Stimulated activated CD4-positive, alpha-beta T cell treated with anti-CD3 and anti-CD28 coated beads, TNF-alpha, amount 100 ng/mL, for 24 hours (primary cell): Measurements from ENCODE around the gene EIF3F.

Source experiments
- DNase-seq, 3 experiments: peaks; one replicate each; pipeline ENCODE4 v3.0.0-alpha.2; 2020; ENCODE audit warnings: low read depth in 3 of 3

EIF3F gene, protein sequence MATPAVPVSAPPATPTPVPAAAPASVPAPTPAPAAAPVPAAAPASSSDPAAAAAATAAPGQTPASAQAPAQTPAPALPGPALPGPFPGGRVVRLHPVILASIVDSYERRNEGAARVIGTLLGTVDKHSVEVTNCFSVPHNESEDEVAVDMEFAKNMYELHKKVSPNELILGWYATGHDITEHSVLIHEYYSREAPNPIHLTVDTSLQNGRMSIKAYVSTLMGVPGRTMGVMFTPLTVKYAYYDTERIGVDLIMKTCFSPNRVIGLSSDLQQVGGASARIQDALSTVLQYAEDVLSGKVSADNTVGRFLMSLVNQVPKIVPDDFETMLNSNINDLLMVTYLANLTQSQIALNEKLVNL

DNA sequence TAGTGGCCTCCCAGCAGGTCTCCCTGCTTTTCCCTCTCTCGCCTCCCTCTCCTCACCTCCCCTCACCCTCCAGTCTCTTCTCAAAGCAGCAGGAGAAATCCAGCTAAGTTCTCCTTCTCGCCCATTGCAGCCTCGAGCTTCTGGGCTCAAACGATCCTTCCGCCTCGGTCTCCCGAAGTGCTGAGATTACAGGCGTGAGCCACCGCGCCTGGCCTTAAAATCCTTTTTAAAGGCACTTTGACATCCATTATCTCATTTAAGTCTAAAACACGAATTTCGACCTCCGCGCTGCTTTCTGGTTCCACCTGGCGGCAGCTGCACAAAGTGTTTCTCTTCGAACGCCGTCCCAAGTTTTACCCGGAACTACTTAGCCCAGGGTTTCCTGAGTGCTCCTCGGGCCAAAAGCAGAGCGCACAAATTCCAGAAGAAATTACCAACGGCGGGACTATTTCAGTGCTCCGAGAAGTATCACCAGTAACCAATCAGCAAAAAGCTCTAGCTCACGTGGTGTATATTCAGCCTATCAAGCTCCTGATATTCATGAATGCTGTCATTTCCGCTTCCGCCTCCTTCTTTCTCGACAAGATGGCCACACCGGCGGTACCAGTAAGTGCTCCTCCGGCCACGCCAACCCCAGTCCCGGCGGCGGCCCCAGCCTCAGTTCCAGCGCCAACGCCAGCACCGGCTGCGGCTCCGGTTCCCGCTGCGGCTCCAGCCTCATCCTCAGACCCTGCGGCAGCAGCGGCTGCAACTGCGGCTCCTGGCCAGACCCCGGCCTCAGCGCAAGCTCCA lies at the start of gene EIF3F:
TSS of gene EIF3F (plus strand) at position 570 of the 792 bp plus-strand sequence. CDS start at position 586, 16 bp downstream.
- peak; percentile 73 to 93 (median 82) for DNase-seq

DNA sequence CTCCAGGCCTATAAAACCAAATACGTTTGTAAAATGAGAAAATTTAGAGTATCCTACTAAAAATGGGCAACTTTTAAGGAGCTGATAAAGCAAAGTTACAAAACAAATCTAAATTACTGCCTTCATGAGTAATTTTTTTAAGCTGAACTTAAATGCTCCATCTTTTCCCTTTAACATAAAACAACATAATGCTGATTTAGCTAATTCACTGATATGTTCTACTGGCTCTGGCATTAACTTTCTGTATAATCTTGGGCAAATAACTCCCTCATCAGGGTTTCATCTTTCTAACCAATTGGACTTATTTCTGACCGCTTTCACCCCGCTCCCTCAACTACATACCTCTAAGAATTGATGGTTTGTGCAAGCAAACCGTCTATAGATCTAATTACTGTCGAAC lies 46.0 kb upstream of the EIF3F start:
- no peak for DNase-seq

DNA sequence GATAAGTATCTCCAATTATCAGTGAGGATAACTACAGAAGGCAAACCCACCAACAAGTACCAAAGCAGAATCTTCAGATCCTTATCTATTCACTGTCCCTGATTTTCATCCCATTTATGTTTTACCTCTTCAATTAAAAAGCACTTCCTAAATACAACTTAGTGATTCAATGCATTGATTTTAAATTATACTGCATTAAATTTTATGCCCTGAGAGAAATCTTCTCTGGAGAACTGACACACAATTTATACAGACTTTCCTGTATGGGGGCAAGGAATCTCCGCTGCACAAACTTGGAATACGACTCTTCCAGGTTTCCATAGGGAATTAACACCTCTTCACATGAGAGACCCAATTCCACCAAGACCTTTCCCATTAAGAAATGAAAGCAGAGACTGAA lies 45.5 kb upstream of the EIF3F start, which contains the start of gene OR10A3:
TSS of gene OR10A3 (minus strand) at position 101 of the 400 bp plus-strand sequence. CDS start 2,188 bp downstream, outside the sequence.
- no peak for DNase-seq

DNA sequence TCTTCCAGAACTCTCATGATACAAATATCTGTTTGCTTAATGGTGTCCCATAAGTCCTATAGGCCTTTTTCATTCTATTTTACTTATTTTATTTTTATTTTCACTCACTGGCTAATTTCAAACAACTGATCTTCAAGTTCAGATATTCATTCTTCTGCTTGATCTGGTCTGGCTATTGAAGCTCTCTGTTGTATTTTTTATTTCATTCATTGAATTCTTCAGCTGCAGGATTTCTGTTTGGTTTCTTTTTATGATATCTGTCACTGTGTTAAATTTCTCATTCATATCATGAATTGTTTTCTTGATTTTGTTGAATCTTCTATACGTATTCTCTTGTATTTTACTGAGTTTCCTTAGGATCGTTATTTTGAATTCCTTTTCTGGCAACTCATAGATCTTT lies 43.0 kb upstream of the EIF3F start:
- no peak for DNase-seq

DNA sequence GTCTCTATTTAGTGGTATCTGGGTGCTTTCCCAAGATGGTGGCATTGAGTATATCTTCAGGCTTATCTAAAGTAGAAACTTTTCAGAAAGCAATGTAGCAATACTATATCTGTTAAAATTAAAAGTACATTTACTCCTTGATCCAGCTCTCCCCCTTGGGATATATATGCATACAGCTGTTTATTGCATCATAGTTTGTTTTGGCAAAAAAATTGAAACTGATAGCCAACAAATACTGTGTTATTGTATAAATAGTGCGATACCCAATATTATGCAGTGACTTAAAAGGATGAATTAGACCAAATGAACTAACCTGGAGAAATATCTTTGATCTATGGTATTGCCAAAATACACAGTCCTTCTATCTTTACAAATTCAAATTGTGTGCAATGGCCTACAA lies 37.2 kb upstream of the EIF3F start:
- no peak for DNase-seq

DNA sequence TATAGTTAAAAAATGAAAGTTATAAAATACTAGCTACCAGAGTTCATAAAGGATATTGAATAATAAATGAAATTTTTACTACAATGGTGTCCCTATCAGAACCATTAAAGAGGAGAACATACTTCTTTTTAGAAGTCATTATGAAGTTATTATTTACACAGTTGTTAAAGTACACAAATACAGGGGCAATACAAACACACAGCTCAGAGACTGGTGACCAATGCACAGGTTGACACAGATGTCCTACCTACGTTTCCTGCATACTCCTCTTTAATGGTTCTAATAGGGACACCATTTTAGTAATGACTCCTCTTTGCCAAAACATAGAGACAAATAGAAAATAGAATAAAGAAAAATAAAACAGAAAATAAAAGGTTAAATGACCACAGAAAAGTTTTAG lies 31.9 kb upstream of the EIF3F start:
- DNase-seq, result no peak

DNA sequence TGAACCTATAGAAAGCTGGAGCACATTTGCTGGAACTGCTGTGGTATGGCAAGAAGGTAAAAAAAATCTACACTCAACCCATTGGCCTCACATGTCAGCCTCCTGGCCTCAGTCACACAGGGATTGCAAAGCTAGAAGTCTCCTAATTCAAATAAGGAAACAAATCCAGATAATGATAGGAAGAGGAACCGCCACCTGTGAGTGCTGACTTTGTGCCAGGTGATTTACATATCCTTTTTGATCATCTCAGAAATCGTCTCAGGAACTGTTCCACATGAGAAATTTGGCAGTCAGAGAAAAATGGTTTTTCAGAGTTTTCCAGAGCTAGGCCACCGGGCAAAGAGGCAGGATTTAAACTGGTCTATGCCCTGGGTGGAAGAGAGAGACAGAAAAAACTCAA lies 22.9 kb upstream of the EIF3F start:
- DNase-seq, result no peak

DNA sequence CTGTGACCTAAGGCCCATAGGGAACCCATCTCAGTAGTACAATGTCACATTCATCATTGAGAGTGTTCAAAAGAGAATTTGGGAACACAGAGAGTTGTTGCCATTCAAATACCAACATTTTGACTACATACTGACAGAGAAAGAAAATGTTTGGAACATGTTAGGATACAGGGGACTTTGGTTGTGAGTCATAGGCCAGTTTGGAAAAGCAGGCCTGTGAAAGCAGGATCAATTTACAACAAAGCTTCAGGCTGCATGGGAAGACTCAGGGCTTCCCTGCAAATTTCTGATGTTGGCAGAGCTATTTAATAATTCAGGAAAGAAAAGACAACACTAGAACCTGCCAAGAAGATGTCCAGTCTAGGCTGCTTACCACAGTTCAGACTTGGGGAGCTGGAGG lies 22.3 kb upstream of the EIF3F start:
- no peak for DNase-seq

DNA sequence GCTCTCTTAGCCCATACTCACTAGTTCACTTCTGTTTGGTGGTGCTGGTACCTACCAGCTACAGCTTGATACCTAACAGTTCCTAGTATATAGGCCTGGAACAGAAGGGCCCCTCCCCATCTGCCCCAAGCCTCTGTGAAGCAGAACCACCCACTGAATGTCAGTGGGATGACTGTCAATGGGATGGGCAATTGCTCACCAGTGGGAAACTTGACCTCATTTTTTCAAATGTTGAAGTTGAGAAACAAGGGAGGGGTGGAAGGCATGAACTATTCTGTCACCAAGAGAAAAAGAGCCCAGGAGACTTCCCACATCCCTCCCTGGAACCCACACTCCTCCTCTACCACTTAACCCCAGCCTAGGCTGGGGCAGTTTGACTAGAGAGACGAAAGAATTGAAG lies 21.8 kb upstream of the EIF3F start, which contains the start of gene NLRP10:
TSS of gene NLRP10 (minus strand) at position 62 of the 400 bp plus-strand sequence. CDS start 1,952 bp downstream, outside the sequence.
- DNase-seq, result no peak

DNA sequence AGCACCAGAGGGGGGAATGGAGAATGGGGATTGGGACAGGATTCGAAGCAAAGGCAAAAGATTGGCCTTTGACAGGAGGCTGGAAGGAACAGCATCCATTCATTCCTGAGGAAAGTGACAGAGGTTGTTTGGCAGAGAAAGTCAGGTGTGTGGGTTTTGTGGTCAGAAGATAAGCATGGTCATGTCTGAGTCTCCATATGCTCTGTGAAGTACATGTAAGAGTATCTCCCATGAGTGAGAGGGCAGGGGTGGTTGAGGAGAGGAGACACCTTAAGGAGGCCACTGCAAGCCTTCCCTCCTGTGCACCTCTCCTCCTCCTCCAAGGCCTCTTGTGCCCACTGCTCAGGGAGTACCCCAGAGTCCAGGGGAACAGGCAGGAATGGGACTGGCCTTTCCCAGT lies 20.0 kb upstream of the EIF3F start:
- DNase-seq, result no peak

DNA sequence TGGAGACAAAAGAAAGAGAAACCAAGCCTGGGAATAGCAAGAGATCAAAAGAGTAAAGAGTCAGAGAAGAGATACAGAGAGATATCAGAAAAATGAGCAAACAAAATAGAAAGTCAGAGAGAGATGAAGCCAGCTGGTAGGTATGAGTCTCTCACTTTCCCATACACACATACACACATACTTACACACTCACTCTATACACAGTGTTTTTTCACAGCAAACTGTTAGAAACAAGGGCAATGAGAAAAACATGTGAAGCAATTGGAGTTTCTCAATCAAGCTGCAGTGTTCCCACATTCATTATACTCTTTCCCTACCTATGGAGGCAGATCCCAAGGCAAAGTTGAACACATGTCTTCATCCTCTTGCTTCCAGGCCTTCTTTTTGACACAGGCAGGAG lies 19.3 kb upstream of the EIF3F start:
- DNase-seq, result no peak

DNA sequence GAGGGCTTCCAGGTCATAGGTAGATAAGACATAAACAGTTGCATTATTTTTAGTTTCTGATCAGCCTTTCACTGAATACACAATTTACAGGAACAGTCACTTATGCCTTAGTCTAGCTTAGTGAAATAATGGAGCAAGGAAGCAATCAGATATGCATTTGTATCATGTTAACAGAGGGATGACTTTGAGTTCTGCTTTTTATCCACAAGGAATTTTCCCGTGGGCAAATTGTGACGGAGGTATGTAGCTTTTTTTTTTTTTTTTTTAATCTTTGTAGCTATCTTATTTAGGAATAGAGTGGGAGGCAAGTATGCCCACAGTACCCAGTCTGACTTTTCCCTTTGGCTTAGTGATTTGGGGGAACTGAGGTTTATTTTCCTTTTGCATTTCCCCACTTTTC lies 18.5 kb upstream of the EIF3F start:
- no peak for DNase-seq

DNA sequence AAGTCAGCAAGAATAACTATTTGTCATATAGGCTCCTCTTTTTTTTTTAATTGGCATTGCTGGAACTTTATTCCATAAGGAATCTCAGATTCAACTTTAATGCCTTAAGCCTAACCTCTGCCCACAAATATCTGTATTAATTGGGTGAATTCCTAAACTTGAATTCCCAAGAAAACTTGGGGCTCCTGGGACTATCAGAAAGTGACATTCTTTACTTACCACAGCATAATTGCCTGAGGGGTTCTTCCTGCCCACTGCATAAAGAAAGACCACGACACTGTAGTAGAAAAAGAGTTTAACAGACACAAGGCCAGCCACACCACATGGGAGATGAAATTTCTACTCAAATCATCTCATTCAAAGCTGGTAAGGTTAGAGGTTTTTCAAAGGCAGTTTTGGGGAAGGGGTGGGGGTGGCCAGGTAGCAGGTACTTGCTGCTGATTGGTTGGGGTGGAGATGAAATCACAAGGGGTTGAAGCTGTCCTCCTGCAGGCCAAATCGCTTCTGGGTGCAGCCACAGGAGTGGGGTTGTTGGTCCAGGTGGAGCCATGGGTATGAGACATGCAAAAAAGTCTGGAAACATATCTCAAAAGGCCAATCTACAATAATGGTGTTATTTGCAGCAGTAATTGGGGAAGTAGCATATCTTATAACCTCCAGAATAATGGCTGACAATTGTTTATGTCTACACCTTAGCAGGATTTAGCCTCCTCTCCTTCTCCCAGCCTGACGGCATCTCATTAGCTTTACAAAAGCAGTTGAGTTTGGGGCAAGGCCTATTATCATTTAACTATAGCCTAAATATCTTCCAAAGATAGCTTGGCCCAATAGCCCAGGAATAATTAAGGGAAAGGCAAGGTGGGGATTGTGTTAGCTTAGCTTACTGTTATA lies 17.1 kb upstream of the EIF3F start:
- DNase-seq, result no peak

DNA sequence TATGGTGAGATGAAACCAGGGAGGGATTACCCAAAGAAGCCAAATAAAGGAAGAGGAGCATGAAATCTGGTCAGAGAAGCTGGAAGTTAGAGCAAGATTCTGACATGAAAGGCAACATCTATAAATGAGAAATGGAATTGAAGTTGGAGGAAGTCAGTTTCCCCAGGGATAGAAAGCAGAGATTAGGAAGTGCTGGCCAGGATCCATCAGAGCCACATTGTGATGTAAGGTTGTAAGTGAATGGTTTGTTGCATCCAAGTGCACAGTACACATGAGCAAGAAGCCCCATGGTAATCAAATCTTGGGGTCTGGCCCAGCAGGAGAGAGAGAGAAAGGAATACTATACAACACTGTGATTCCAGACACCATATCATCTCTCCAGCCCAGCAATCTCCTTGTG lies 15.3 kb upstream of the EIF3F start:
- no peak for DNase-seq

DNA sequence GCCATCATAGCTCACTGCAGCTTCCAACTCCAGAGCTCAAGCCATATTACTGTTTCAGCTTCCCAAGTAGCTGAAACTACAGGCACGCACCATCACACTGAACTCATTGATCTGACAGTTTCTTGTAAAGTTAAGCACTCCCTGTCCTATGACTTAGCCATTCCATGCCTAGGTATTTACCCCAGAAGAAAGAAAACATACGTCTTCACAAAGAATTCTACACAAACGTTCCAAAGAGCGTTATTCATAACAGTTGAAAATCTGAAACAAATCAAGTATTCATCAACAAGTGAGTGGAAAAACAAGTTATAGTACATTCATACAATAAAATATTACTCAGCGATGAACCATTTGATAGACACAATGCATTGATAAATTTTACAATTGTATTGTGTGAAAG lies 14.1 kb upstream of the EIF3F start:
- DNase-seq, result no peak

DNA sequence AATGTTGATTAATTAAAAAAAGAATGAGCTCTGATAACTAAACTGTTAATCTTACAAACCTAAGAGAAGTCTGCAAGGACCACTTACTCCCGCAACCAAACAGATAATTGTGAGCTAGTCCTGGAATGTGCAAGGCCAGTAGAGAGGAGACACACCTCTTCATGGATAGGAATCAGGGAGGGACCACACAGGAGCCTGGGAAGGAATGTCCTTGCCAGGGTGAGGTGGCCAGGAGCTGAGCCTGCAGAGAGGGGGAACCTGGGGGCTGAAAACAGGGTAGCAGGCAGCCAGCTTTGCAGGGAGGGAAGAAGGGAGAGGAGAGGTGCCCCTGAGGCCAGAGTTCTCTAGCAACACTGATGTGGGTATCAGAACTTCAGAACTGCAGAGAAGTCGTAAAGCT lies 12.5 kb upstream of the EIF3F start:
- DNase-seq, result no peak

DNA sequence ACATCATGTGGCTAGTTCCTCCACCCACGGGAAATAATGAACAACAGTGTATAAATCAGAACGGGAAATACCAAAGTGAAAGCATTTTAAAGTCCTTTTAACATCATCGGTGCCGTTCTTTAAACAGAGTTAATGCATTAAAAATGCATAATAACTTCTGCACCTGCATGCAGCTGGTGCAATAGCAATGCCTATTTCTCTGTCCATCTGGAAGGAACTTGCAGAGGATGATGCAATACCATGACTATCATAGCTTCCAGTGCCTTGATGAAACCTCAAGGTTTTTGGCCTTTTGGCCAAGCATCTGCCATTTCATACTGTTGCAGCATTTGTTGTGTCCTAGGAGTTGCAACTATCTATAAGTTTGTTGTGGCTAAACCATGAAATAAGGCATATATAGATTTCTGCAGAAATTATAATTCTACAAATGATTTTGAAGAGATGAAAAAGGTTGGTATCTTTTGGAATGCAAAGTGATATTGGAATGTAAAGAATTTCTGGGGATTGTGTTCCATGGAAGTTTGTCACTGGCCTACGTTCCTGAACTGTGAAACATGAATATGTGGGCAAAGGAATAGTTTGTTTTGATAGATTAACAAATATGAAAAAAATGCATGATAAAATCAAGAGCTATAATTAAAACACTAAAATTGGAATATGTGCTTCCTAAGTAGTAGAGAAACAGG lies 9.8 kb upstream of the EIF3F start:
- no peak for DNase-seq

DNA sequence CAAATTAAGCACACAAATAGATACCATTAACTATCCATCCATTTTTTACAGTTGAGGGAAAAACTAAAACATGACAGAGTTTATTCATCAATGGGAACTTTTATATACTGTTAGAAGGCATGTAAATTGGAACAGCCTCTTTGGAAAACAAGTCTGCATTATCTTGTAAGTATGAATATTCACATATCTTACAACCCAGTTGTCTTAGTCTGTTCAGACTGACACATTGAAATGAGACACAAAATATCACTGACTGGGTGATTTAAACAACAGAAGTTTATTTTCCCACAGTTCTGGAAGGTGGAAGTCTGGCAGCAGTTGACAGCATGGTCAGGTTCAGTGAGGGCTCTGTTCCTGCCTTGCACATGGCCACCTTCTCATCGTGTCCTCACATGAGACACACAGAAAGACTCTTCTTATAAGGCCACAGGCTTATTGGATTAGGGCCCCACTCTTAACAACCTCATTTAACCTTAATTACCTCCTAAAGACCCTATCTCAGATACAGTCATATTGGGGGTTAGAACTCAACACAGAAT lies 5.4 kb upstream of the EIF3F start:
- DNase-seq, result no peak

DNA sequence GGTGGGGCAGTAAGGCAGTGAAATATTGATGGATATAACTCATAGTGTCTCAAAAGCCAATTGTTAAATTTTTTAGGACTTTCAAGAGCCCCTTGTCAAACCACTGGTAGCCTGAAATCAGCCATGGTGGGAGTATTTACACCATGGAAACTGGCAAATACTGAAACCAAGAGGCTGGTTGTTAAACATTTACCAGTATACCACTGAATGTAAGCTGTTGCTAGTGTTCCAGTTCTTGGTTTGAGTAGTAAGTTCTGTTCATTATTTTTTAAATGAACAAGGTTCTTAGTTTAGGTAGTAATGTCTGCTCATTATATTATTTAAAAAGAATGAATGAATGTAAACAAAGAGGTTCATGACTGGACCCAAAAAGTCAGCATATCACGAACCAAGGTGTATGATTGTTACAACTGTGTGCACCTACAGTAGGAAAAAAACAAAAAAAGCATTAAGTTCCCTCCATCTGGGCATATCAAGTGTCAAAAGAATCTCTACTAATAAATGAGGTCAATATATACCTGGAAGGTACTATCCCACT lies 4.5 kb upstream of the EIF3F start:
- DNase-seq, result no peak

DNA sequence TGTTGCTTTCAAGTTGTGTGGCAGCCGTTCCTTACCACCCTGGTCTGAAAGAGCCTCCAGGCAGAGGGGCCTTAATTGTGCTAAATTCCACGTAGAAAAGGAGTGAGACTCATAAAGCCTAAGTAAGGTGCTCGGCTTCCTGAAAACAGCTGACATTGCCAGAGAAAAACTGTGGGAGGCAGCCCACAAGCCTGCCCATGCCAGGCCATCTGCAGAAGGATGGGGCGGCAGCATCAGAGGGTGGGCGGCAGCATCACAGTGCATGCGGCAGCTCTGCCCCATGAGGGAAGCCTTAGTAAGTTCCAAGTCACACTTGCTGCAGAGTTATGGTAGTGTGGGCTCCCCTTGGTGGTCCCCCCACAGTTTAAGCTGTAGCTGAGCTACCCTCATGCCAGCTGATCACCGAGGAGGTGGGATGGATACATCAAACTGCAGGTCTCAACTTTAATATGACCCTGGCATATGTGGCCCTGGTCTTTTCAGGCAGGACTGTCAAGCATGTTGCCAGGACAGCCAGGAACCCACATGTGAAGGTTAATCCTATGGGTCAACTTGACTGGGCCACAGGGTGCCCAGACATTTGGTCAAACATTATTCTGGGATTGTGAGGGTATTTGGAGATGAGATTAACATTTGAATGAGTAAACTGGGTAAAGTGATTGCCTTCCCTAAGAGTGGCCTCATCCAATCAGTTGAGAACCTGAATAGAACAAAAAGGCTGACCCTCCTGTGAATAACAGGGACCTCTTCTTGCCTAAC lies 3.1 kb upstream of the EIF3F start:
- no peak for DNase-seq
